Brain microvascular endothelial cell (primary cell): Measurements from ENCODE around the gene LRRC56.
"Not testable (repeated sequence)": the region's sequence is repeated elsewhere in the genome, so short reads cannot be mapped to it uniquely, and the experiment has no call there.

Experiments used
- DNase-seq: peaks from one replicate; pipeline ENCODE4 v3.0.0-alpha.2; 2020
- H3K27ac ChIP-seq: fragments of 250-450 bp; sonication (Bioruptor Pico); 2 replicates; pipeline ENCODE4 v1.5.1; 2020; ENCODE audit warnings: mild to moderate bottlenecking, moderate library complexity
- H3K27me3 ChIP-seq: fragments of 250-450 bp; sonication (Bioruptor Pico); replicated peaks from 2 replicates; pipeline ENCODE4 v1.5.1; 2020; ENCODE audit warnings: mild to moderate bottlenecking
- H3K36me3 ChIP-seq: fragments of 250-450 bp; sonication (Bioruptor Pico); replicated peaks from 2 replicates; pipeline ENCODE4 v1.5.1; 2020; ENCODE audit warnings: mild to moderate bottlenecking
- H3K4me3 ChIP-seq: 2 replicates; pipeline ENCODE4 v1.5.1; 2011; ENCODE audit warnings: low read depth, mild to moderate bottlenecking, control low read depth, low read length, moderate library complexity
- CTCF ChIP-seq: IDR thresholded peaks from 2 replicates; pipeline ENCODE4 v1.5.1; 2011; ENCODE audit warnings: low read depth, mild to moderate bottlenecking, moderate library complexity, low read length, control low read depth, inconsistent platforms; ENCODE audit errors: missing control alignments
- in situ Hi-C: cut with HindIII; loops from 2 replicates; pipeline ENCODE4 v1.10.0; 2017; ENCODE audit warnings: low sequenced_read_pairs, low pct_ligation_motif_present

LRRC56 gene

GRCh38 chr11:508956-509355, 28.4 kb upstream of the LRRC56 start:
- no peak overlapping the region for H3K27ac ChIP-seq
- no peaks in the 10 kb centered on the region for H3K27me3 ChIP-seq
- in situ Hi-C loops = no loop called here
- no peak for DNase-seq
- TF ChIP-seq CTCF = no peak
- peaks cover 5% of the 10 kb centered on the region for H3K36me3 ChIP-seq
- H3K4me3 ChIP-seq = no peak overlapping the region

DNA sequence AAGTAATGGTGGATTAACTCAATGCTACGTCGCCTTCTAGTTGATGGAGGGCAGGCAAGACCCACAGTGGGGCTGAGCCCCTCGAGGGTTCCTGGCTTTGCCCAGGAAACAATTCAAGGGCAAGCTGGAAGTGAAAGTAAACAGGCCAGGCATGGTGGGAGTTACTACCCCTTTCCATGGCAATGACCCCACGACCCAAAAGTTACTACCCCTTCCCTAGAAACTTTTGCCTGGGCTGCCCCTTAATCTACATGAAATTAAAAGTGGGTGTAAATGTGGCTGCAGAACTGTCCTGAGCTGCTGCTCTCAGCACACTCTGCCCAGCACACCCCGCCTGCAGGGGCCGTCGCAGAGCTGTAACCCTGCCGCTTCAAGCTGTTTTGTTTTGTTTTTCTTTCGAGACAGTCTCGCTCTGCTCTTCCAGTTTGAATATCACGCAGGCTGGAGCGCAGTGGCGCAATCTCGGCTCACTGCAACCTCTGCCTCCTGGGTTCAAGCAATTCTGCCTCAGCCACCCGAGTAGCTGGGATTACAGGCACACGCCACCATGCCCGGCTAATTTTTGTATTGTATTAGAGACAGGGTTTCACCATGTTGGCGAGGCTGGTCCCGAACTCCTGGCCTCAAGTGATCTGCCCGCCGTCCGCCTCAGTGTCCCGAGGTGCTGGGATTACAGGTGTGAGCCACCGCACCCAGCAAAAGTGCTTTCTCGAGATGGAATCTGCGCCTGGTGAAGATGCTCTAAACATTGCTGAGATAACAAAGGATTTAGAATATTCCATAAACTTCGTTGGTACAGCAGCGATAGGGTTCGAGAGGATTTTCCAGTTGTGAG, 24.3 kb upstream of the LRRC56 start:
- H3K27ac ChIP-seq = no peak overlapping the region
- peaks cover 9% of the 10 kb centered on the region for H3K36me3 ChIP-seq
- H3K4me3 ChIP-seq = no peak overlapping the region
- TF ChIP-seq CTCF = no peak
- no peaks in the 10 kb centered on the region for H3K27me3 ChIP-seq
- no peak for DNase-seq
- in situ Hi-C loops = no loop called here

DNA sequence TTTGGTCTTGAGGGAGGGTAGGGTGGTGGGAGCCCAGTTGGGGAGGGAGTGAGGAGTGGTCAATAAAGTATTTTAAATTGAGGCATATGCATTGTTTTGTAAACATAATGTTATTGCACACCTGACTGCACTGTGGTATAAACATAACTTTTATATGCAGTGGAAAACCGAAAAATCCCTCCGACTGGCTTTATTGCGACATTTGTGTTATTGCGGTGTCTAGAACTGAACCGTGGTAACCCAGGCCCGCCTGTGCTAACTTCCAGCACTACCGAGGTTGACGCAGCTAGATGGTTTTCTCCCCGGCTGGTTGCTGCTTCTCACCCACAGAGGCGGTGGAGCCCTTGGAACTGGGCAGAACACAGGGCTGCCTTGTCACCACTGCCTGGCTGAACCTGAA, 22.7 kb upstream of the LRRC56 start:
- TF ChIP-seq CTCF = no peak
- no peak overlapping the region for H3K27ac ChIP-seq
- H3K4me3 ChIP-seq = no peak overlapping the region
- peaks cover 4% of the 10 kb centered on the region for H3K36me3 ChIP-seq
- no peaks in the 10 kb centered on the region for H3K27me3 ChIP-seq
- in situ Hi-C loops = no loop called here
- no peak for DNase-seq

- Histone ChIP-seq H3K4me3 (no peak overlapping the region), H3K36me3 (peaks cover 4% of the 10 kb centered on the region), H3K27me3 (no peaks in the 10 kb centered on the region), H3K27ac (no peak overlapping the region)
- in situ Hi-C loops = no loop called here
- no peak for DNase-seq
- no peak for TF ChIP-seq CTCF
Observed at GRCh38 chr11:515131-515530, 22.2 kb upstream of the LRRC56 start.

- Histone ChIP-seq H3K27me3 (no peaks in the 10 kb centered on the region), H3K27ac (no peak overlapping the region), H3K36me3 (peaks cover 4% of the 10 kb centered on the region), H3K4me3 (no peak overlapping the region)
- no peak for TF ChIP-seq CTCF
- in situ Hi-C loops = no loop called here
- no peak for DNase-seq
Observed at GRCh38 chr11:516400-516799, 20.9 kb upstream of the LRRC56 start.

DNA sequence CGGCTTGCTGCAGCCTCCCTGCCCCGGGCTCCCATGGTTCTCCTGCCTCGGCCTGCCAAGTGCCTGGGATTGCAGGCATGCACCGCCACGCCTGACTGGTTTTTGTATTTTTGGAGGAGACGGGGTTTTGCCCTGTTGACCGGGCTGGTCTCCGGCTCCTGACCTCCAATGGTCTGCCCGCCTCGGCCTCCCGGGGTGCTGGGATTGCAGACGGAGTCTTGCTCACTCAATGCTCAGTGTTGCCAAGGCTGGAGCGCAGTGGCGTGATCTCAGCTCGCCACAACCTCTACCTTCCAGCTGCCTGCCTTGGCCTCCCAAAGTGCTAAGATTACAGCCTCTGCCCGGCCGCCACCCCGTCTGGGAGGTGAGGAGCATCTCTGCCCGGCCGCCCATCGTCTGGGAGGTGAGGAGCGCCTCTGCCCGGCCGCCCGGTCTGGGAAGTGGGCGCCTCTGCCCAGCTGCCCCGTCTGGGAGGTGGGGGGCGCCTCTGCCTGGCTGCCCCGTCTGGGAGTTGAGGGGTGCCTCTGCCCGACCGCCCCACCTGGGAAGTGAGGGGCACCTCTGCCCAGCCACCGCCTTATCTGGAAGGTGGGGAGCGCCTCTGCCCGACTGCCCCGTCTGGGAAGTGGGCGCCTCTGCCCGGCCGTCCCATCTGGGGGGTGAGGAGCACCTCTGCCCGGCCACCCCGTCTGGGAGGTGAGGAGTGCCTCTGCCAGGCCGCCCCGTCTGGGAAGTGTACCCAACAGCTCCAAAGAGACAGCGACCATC, 20.2 kb upstream of the LRRC56 start:
- H3K27ac ChIP-seq, H3K4me3 ChIP-seq, H3K36me3 ChIP-seq, DNase-seq, H3K27me3 ChIP-seq, in situ Hi-C loops: not testable (repeated sequence)
